ENCODE measurements around the gene HES3.
A peak's percentile ranks its signal among the peaks of the same experiment; 100 is the strongest.
"Not testable (repeated sequence)": the region's sequence is repeated elsewhere in the genome, so short reads cannot be mapped to it uniquely, and the experiment has no call there.

The HES3 gene

GRCh38 chr1:6219641-6220040 lies 24.3 kb upstream of the HES3 start:
- not testable (repeated sequence) for DNase-seq

- no peak for DNase-seq
Observed at GRCh38 chr1:6220236-6220635, 23.7 kb upstream of the HES3 start.

- DNase-seq = no peak
Observed at GRCh38 chr1:6221210-6221784, 22.7 kb upstream of the HES3 start.

GRCh38 chr1:6222636-6223035 lies 21.3 kb upstream of the HES3 start:
- DNase-seq = no peak

- no peak for DNase-seq
Observed at GRCh38 chr1:6223617-6224016, 20.4 kb upstream of the HES3 start.

GRCh38 chr1:6224718-6225117 lies 19.3 kb upstream of the HES3 start:
- no peak for DNase-seq

- no peak for DNase-seq
Observed at GRCh38 chr1:6225651-6226050, 18.3 kb upstream of the HES3 start.

GRCh38 chr1:6233376-6233775 lies 10.6 kb upstream of the HES3 start:
- DNase-seq = no peak

GRCh38 chr1:6234502-6235295 lies 9.3 kb upstream of the HES3 start:
- DNase-seq = no peak

- DNase-seq = no peak
Observed at GRCh38 chr1:6235296-6235677, 8.7 kb upstream of the HES3 start.

GRCh38 chr1:6237093-6237492 lies 6.9 kb upstream of the HES3 start:
- DNase-seq = no peak

- DNase-seq = no peak
Observed at GRCh38 chr1:6239213-6239752, 4.7 kb upstream of the HES3 start.

GRCh38 chr1:6239950-6240768 lies 3.8 kb upstream of the HES3 start:
- DNase-seq = no peak

GRCh38 chr1:6241107-6241886 lies 2.7 kb upstream of the HES3 start:
- no peak for DNase-seq

- DNase-seq = no peak
Observed at GRCh38 chr1:6241887-6242740, 1.9 kb upstream of the HES3 start.

GRCh38 chr1:6243053-6243834 lies 735 bp upstream of the HES3 start:
- DNase-seq = no peak

- DNase-seq = no peak
Observed at GRCh38 chr1:6244401-6245049, 546 bp downstream of the HES3 start.

GRCh38 chr1:6245086-6245868 lies 1.3 kb downstream of the HES3 start:
- peak; percentile 45 to 93 for DNase-seq

GRCh38 chr1:6245869-6246496 lies 2.0 kb downstream of the HES3 start:
- DNase-seq = peak; percentile 84 to 90
